ENCODE data around the gene FASTKD3. TPM values are rescaled to one million over a fixed set of nuclear protein-coding genes. Genes with fewer than 3 reads are reported as not detected.

FASTKD3 gene
- total and polyA plus RNA-seq, 2 of the 4 experiments (the other 2 are of a cell fraction): 8.4 to 12.7 TPM

GRCh38 chr5:7884491-7885267 is 15.8 kb upstream of the FASTKD3 start:
- no peak overlapping the region for H3K4ac ChIP-seq (ENCODE audit: low read depth, low read length)
- in situ Hi-C loops (cut with MboI; ENCODE audit: low sequenced_read_pairs): loop anchor here (25.0 kb wide), 2 partner anchors 1178 to 1653 kb away; partner anchors contain the start of gene SEMA5A
- peak; percentile 67 for ATAC-seq (ENCODE audit: low read depth)

More at GRCh38 chr5:7884491-7885267, 15.8 kb upstream of the FASTKD3 start:
- Histone ChIP-seq H2AK9ac (replicated peaks; ENCODE audit: low read depth, low read length, poor library complexity) (no peak overlapping the region), H4K5ac (ENCODE audit: low read depth, low read length) (no peak overlapping the region), H3K9me3 (ENCODE audit: control insufficient read depth, insufficient read depth, low read length) (no peaks in the 10 kb centered on the region), H2BK5ac (ENCODE audit: low read depth, low read length, poor library complexity, severe bottlenecking) (no peak overlapping the region), H3K79me1 (ENCODE audit: low read depth in 1 of 2, low read length in 2 of 2) (peaks cover 13 to 28% of the 10 kb centered on the region in 2 experiments), H3K23ac (ENCODE audit: low read depth, low read length) (no peak overlapping the region), H3K27ac (ENCODE audit: insufficient read depth, low read length) (no peak overlapping the region), H3K9ac (ENCODE audit: low read depth, low read length) (no peak overlapping the region), H3K4me2 (ENCODE audit: low read depth, low read length) (no peak overlapping the region), H2AFZ (replicated peaks; ENCODE audit: low read length, poor library complexity) (no peak overlapping the region), H4K91ac (ENCODE audit: insufficient read depth, low read depth, low read length) (no peak overlapping the region), H2AK5ac (ENCODE audit: low read depth, low read length) (no peak overlapping the region), H3K9me1 (ENCODE audit: insufficient read depth, low read length) (peaks cover 6% of the 10 kb centered on the region; the same call in 1 of the 2 replicates), H3K18ac (ENCODE audit: low read depth, low read length) (no peak overlapping the region), H3K36me3 (ENCODE audit: control insufficient read depth, insufficient read depth, low read length) (peaks cover 31% of the 10 kb centered on the region), H3K4me3 (ENCODE audit: insufficient read depth, low read depth, low read length) (no peak overlapping the region), H3K14ac (replicated peaks; ENCODE audit: low read depth, low read length) (no peak overlapping the region), H2BK120ac (ENCODE audit: low read depth, low read length) (no peak overlapping the region), H2BK15ac (ENCODE audit: low read depth, low read length) (no peak overlapping the region), H3K4me1 (ENCODE audit: control insufficient read depth, insufficient read depth, low read length) (peaks cover 4% of the 10 kb centered on the region), H4K20me1 (ENCODE audit: insufficient read depth, low read length) (peaks cover 5% of the 10 kb centered on the region; the same call in 1 of the 2 replicates), H3K56ac (ENCODE audit: extremely low read depth, insufficient read depth, low read length) (no peak overlapping the region), H4K8ac (ENCODE audit: low read depth in 2 of 2, low read length in 2 of 2) (no peak overlapping the region), H3K27me3 (ENCODE audit: control insufficient read depth, insufficient read depth, low read length) (no peaks in the 10 kb centered on the region), H2BK20ac (ENCODE audit: low read depth, low read length) (no peak overlapping the region)
- no TSS peak for BruUV-seq (replicated peaks)
- CTCF ChIA-PET: interaction anchor here (1.0 kb wide), 1 partner anchor 12 kb away, joined by 3 read pairs; no protein-coding TSS in a partner anchor
- intact Hi-C loops (cut with micrococcal nuclease) (loop anchor here (5.0 kb wide), 1 partner anchor 1328 kb away; no protein-coding TSS in a partner anchor), dilution Hi-C loops (cut with HindIII; ENCODE audit: low sequenced_read_pairs, unreplicated experiment) (no loop called here)
- no CpG with 5 or more reads among the region's 5 CpGs for whole genome bisulfite sequencing, 2 experiments (ENCODE audit: extremely low coverage in 2 of 2, insufficient read length in 1 of 2)
- no peak for TF ChIP-seq CHD1 (IDR thresholded peaks at IDR 0.05; ENCODE audit: low read depth, low read length)
- no peak for TF ChIP-seq USF2 (IDR thresholded peaks at IDR 0.05; ENCODE audit: low read depth, low read length)
- TF ChIP-seq POLR2A (IDR thresholded peaks at IDR 0.05; ENCODE audit: low read depth, low read length): no peak
- no peak for TF ChIP-seq MXI1 (IDR thresholded peaks at IDR 0.05; ENCODE audit: borderline replicate concordance, low read depth, low read length)
- no peak for TF ChIP-seq ELK1 (IDR thresholded peaks at IDR 0.05; ENCODE audit: borderline replicate concordance, low read depth, low read length)
- no peak for TF ChIP-seq FOS (IDR thresholded peaks at IDR 0.05; ENCODE audit: low read depth, low read length)
- no peak for TF ChIP-seq BHLHE40 (IDR thresholded peaks at IDR 0.05; ENCODE audit: low read depth, low read length)
- no peak for TF ChIP-seq CTCF (conservative IDR thresholded peaks at IDR 0.05; ENCODE audit: low read depth, low read length)
- no peak for TF ChIP-seq CEBPB (IDR thresholded peaks at IDR 0.05; ENCODE audit: low read depth, low read length)
- no peak for TF ChIP-seq RCOR1 (IDR thresholded peaks at IDR 0.05; ENCODE audit: insufficient replicate concordance, low read length)
- no peak for TF ChIP-seq SMC3 (IDR thresholded peaks at IDR 0.05; ENCODE audit: low read depth, low read length)
- TF ChIP-seq RFX5 (IDR thresholded peaks at IDR 0.05; ENCODE audit: low read depth, low read length): no peak
- no peak for TF ChIP-seq RAD21 (IDR thresholded peaks at IDR 0.05; ENCODE audit: low read length)
- no peak for TF ChIP-seq MAFK (IDR thresholded peaks at IDR 0.05; ENCODE audit: low read depth, low read length)
- TF ChIP-seq MAZ (IDR thresholded peaks at IDR 0.05; ENCODE audit: borderline replicate concordance, low read depth, low read length): no peak
- POLR2A ChIA-PET (ENCODE audit: unreplicated experiment): no interaction called here
- DNase-seq: no peak

All from IMR-90 (cell line).